SK-N-MC (cell line): ENCODE data around the gene CD2AP.

ENCODE experiments used
- EZH2 ChIP-seq: fragments of 200-600 bp; sonication (generic); IDR thresholded peaks from one replicate; pipeline ENCODE4 v1.6.1; 2017; ENCODE audit warnings: antibody characterized with exemption
- FOXP2 ChIP-seq: optimal IDR thresholded peaks from 2 replicates; pipeline ENCODE3; 2011; ENCODE audit warnings: mild to moderate bottlenecking, moderate library complexity; ENCODE audit not compliant: insufficient read depth; ENCODE audit errors: extremely low read length, control extremely low read depth
- POLR2AphosphoS5 ChIP-seq: IDR thresholded peaks from 2 replicates; pipeline ENCODE4 v1.6.1; 2012; ENCODE audit warnings: mild to moderate bottlenecking, low read depth, low read length, borderline replicate concordance

DNA sequence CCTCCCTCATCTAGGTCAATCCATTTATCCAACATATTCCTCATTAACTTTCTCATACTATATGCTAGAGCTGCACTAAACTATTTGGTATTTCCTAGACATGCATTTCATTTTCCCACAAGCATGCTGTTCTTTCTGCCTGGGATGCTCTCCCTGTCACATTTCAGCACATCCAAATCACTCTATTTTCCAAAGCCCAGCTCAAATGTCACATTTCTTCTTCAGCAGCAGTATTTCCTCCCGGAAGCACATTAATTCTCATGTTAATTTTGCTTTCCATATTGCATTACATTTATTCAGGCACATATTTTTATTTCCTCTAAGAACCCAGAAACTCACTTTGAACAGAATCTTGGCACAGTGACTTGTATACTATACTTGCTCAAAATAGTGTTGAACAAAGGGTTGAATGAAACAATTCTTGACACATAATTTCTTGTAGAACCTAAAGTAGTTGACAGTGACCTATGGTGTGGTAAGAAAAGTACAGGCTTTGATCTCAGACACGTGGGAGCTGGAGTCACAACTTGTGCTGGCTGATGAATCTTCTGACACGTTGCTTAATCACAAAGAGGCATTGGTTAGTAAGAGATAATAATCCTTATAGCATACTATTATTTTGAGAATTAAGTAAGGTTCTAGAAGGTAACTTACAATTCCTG, 30.8 kb upstream of the CD2AP start:
- TF ChIP-seq EZH2 (no peak), POLR2AphosphoS5 (no peak), FOXP2 (no peak)
